Stimulated activated CD8-positive, alpha-beta memory T cell treated with anti-CD3 and anti-CD28 coated beads, Interleukin-2, amount 100 ng/mL, for 1 hour (primary cell): ENCODE results near the gene CCDC127.
A peak's percentile ranks its signal among the peaks of the same experiment; 100 is the strongest.
"Not testable (repeated sequence)": the region's sequence is repeated elsewhere in the genome, so short reads cannot be mapped to it uniquely, and the experiment has no call there.

ENCODE experiments used
- DNase-seq, 2 donors: peaks; one replicate each; pipeline ENCODE4 v3.0.0-alpha.2; 2020; ENCODE audit warnings: low read depth in 2 of 2

Gene CCDC127

GRCh38 chr5:217494-218456 is at the start of gene CCDC127, which contains the start of gene SDHA:
CCDC127 (minus strand) TSS chr5:218153; CDS start chr5:216849, 1,304 bp downstream.
SDHA (plus strand) TSS chr5:218320; CDS start chr5:218356, 36 bp downstream.
- DNase-seq, result peak; percentile 93 to 99

GRCh38 chr5:267716-268115 is 49.8 kb upstream of the CCDC127 start:
- DNase-seq, result no peak

GRCh38 chr5:266311-267026 is 48.5 kb upstream of the CCDC127 start:
- DNase-seq, result not testable (repeated sequence)

GRCh38 chr5:264338-264737 is 46.4 kb upstream of the CCDC127 start:
- no peak for DNase-seq

GRCh38 chr5:263275-263974 is 45.5 kb upstream of the CCDC127 start:
- DNase-seq, result not testable (repeated sequence)

- no peak for DNase-seq
These were observed 39.2 kb upstream of the CCDC127 start for GRCh38 chr5:257148-257547.

GRCh38 chr5:256347-256746 is 38.4 kb upstream of the CCDC127 start:
- not testable (repeated sequence) for DNase-seq

- DNase-seq, result not testable (repeated sequence)
These were observed 37.2 kb upstream of the CCDC127 start for GRCh38 chr5:255116-255515.

GRCh38 chr5:254322-254721 is 36.4 kb upstream of the CCDC127 start:
- DNase-seq, result not testable (repeated sequence)

GRCh38 chr5:252546-252945 is 34.6 kb upstream of the CCDC127 start:
- DNase-seq, result no peak

GRCh38 chr5:251975-252374 is 34.0 kb upstream of the CCDC127 start:
- not testable (repeated sequence) for DNase-seq

- not testable (repeated sequence) for DNase-seq
These were observed 33.6 kb upstream of the CCDC127 start for GRCh38 chr5:251538-251937.

- not testable (repeated sequence) for DNase-seq
These were observed 33.1 kb upstream of the CCDC127 start for GRCh38 chr5:251016-251415.

GRCh38 chr5:250396-250795 is 32.4 kb upstream of the CCDC127 start:
- DNase-seq, result not testable (repeated sequence)

GRCh38 chr5:245717-246116 is 27.8 kb upstream of the CCDC127 start:
- not testable (repeated sequence) for DNase-seq

- not testable (repeated sequence) for DNase-seq
These were observed 25.9 kb upstream of the CCDC127 start for GRCh38 chr5:243683-244367.

GRCh38 chr5:241045-241669 is 23.2 kb upstream of the CCDC127 start:
- not testable (repeated sequence) for DNase-seq

GRCh38 chr5:240550-240949 is 22.6 kb upstream of the CCDC127 start:
- DNase-seq, result not testable (repeated sequence)

GRCh38 chr5:237931-238330 is 20.0 kb upstream of the CCDC127 start:
- DNase-seq, result not testable (repeated sequence)

GRCh38 chr5:235527-235926 is 17.6 kb upstream of the CCDC127 start:
- DNase-seq, result not testable (repeated sequence)

- no peak for DNase-seq
These were observed 16.5 kb upstream of the CCDC127 start for GRCh38 chr5:234450-234849.
